Measurements from ENCODE around the gene MYOM1.

DNA sequence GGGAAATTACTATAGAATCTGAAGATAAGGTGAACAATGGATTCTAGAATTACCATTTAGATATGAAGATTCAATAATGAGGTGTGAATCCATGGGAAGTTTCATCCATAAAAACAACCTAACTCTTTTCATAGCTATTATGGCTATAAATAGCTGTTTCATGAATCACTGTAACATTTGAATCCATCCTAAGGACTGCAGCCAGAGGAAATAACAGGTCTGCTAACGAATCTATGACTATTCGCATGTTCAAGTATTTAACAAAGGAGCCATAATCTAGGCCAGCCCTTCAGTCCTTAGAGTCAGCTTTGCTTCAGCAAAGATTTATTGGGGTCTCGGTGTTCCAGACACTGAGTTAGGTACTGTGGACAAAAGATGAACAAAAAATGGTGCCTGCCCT, 87.1 kb downstream of the MYOM1 start:
- TF ChIP-seq, protein P1, sequence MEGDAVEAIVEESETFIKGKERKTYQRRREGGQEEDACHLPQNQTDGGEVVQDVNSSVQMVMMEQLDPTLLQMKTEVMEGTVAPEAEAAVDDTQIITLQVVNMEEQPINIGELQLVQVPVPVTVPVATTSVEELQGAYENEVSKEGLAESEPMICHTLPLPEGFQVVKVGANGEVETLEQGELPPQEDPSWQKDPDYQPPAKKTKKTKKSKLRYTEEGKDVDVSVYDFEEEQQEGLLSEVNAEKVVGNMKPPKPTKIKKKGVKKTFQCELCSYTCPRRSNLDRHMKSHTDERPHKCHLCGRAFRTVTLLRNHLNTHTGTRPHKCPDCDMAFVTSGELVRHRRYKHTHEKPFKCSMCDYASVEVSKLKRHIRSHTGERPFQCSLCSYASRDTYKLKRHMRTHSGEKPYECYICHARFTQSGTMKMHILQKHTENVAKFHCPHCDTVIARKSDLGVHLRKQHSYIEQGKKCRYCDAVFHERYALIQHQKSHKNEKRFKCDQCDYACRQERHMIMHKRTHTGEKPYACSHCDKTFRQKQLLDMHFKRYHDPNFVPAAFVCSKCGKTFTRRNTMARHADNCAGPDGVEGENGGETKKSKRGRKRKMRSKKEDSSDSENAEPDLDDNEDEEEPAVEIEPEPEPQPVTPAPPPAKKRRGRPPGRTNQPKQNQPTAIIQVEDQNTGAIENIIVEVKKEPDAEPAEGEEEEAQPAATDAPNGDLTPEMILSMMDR (conservative IDR thresholded peaks at IDR 0.05; ENCODE audit: low read length): no peak
- TF ChIP-seq EZH2phosphoT487 (IDR thresholded peaks at IDR 0.05; ENCODE audit: borderline replicate concordance, low read depth, low read length): no peak
